Stimulated activated CD8-positive, alpha-beta memory T cell treated with anti-CD3 and anti-CD28 coated beads, Interleukin-7, amount 100 ng/mL, for 4 hours (primary cell): ENCODE results near the gene STAM.

ENCODE experiments used
- DNase-seq, 2 donors: peaks; one replicate each; pipeline ENCODE4 v3.0.0-alpha.2; 2020; ENCODE audit warnings: low read depth in 2 of 2

The STAM gene

GRCh38 chr10:17730667-17731066 is 86.7 kb downstream of the STAM start:
- DNase-seq: no peak

- DNase-seq: no peak
Observed at GRCh38 chr10:17731331-17732020, 87.5 kb downstream of the STAM start.

GRCh38 chr10:17733620-17734019 is 89.7 kb downstream of the STAM start:
- no peak for DNase-seq

GRCh38 chr10:17734432-17735080 is 90.6 kb downstream of the STAM start:
- no peak for DNase-seq

GRCh38 chr10:17735166-17735941 is 91.4 kb downstream of the STAM start:
- no peak for DNase-seq

- no peak for DNase-seq
Observed at GRCh38 chr10:17736223-17736622, 92.3 kb downstream of the STAM start.

GRCh38 chr10:17737027-17737965 is 93.3 kb downstream of the STAM start:
- no peak for DNase-seq

GRCh38 chr10:17740668-17741067 is 96.7 kb downstream of the STAM start:
- no peak for DNase-seq

GRCh38 chr10:17742918-17743317 is 99.0 kb downstream of the STAM start:
- peak; percentile 30 to 49 for DNase-seq

- no peak for DNase-seq
Observed at GRCh38 chr10:17743437-17743836, 99.5 kb downstream of the STAM start.

GRCh38 chr10:17744341-17744861 is 100.5 kb downstream of the STAM start:
- DNase-seq: no peak

- no peak for DNase-seq
Observed at GRCh38 chr10:17747883-17748550, 104.1 kb downstream of the STAM start.

- no peak for DNase-seq
Observed at GRCh38 chr10:17749890-17750289, 105.9 kb downstream of the STAM start.

- no peak for DNase-seq
Observed at GRCh38 chr10:17751781-17752445, 108.0 kb downstream of the STAM start, which contains the start of gene TMEM236. Gene TMEM236, plus strand, starts transcription at chr10:17752201. Its CDS starts 95 bp downstream, at chr10:17752296.

GRCh38 chr10:17756557-17757217 is 112.7 kb downstream of the STAM start:
- no peak for DNase-seq

GRCh38 chr10:17758200-17758599 is 114.2 kb downstream of the STAM start:
- no peak for DNase-seq

- no peak for DNase-seq
Observed at GRCh38 chr10:17758896-17759295, 114.9 kb downstream of the STAM start.

- DNase-seq: no peak
Observed at GRCh38 chr10:17764142-17764541, 120.2 kb downstream of the STAM start.

- no peak for DNase-seq
Observed at GRCh38 chr10:17765602-17766001, 121.7 kb downstream of the STAM start.
